HG03439 (cell line): ENCODE measurements around the gene LIX1.

Experiments used
- ATAC-seq: cut with Tn5 transposase; IDR thresholded peaks from one replicate; pipeline ENCODE4 v1.9.1; 2021; ENCODE audit warnings: mild to moderate bottlenecking, moderate library complexity; ENCODE audit not compliant: unreplicated experiment

The LIX1 gene

GRCh38 chr5:97077246-97077645, 65.2 kb downstream of the LIX1 start:
- ATAC-seq = no peak

- ATAC-seq = no peak
These were observed 66.3 kb downstream of the LIX1 start for GRCh38 chr5:97076098-97076497.

- ATAC-seq = no peak
These were observed 66.8 kb downstream of the LIX1 start for GRCh38 chr5:97075649-97076048.

GRCh38 chr5:97074859-97075489, 67.4 kb downstream of the LIX1 start:
- ATAC-seq = no peak

- ATAC-seq = no peak
These were observed 69.0 kb downstream of the LIX1 start for GRCh38 chr5:97073420-97073819.

- no peak for ATAC-seq
These were observed 69.7 kb downstream of the LIX1 start for GRCh38 chr5:97072696-97073095.

- no peak for ATAC-seq
These were observed 70.4 kb downstream of the LIX1 start for GRCh38 chr5:97071993-97072392.

- no peak for ATAC-seq
These were observed 71.3 kb downstream of the LIX1 start for GRCh38 chr5:97071101-97071500.

GRCh38 chr5:97070234-97070633, 72.2 kb downstream of the LIX1 start:
- no peak for ATAC-seq

GRCh38 chr5:97067296-97067850, 75.0 kb downstream of the LIX1 start:
- ATAC-seq = no peak

GRCh38 chr5:97065475-97065874, 76.9 kb downstream of the LIX1 start:
- no peak for ATAC-seq

- ATAC-seq = no peak
These were observed 79.2 kb downstream of the LIX1 start for GRCh38 chr5:97063251-97063650.

- ATAC-seq = no peak
These were observed 80.4 kb downstream of the LIX1 start for GRCh38 chr5:97062046-97062445.

- ATAC-seq = no peak
These were observed 86.1 kb downstream of the LIX1 start for GRCh38 chr5:97056263-97056662.

GRCh38 chr5:97049175-97049574, 93.2 kb downstream of the LIX1 start:
- ATAC-seq = no peak

- no peak for ATAC-seq
These were observed 95.3 kb downstream of the LIX1 start for GRCh38 chr5:97047076-97047475.

- no peak for ATAC-seq
These were observed 96.0 kb downstream of the LIX1 start for GRCh38 chr5:97046270-97046982.

- ATAC-seq = no peak
These were observed 98.4 kb downstream of the LIX1 start for GRCh38 chr5:97044052-97044451.

GRCh38 chr5:97043511-97043910, 98.9 kb downstream of the LIX1 start:
- no peak for ATAC-seq

- ATAC-seq = no peak
These were observed 99.4 kb downstream of the LIX1 start for GRCh38 chr5:97042996-97043395.
